Vagina (tissue), 2 donors: ENCODE data around the gene TRMT61A. TPM values are rescaled to one million over a fixed set of nuclear protein-coding genes. Genes with fewer than 3 reads are reported as not detected.
"Not testable (repeated sequence)": the region's sequence is repeated elsewhere in the genome, so short reads cannot be mapped to it uniquely, and the experiment has no call there.

Experiments used
- DNase-seq, 2 donors: peaks; one replicate each; pipeline ENCODE4 v3.0.0-alpha.2; 2017; ENCODE audit errors: extremely low spot score in 2 of 2
- H3K27ac ChIP-seq: fragments of 200-600 bp; sonication (generic); one replicate; pipeline ENCODE4 v1.5.1; 2019
- H3K27me3 ChIP-seq: fragments of 200-600 bp; sonication (generic); one replicate; pipeline ENCODE4 v1.5.1; 2019
- H3K36me3 ChIP-seq, 2 donors: fragments of 200-600 bp; sonication (generic); one replicate each; pipeline ENCODE4 v1.5.1; 2017 to 2019
- H3K4me1 ChIP-seq: fragments of 200-600 bp; sonication (generic); one replicate; pipeline ENCODE4 v1.5.1; 2019
- H3K4me3 ChIP-seq, 2 donors: fragments of 200-600 bp; sonication (generic); 1 replicate in 1 of 2; 2 replicates in 1 of 2; pipeline ENCODE4 v1.5.1; 2016 to 2019
- H3K9me3 ChIP-seq: fragments of 200-600 bp; sonication (generic); one replicate; pipeline ENCODE4 v1.5.1; 2019
- POLR2A ChIP-seq, 2 donors: fragments of 450-650 bp; IDR thresholded peaks; one replicate each; pipeline ENCODE4 v1.6.1; 2017; ENCODE audit warnings: antibody characterized with exemption in 2 of 2, mild to moderate bottlenecking in 2 of 2, moderate library complexity in 2 of 2
- POLR2AphosphoS5 ChIP-seq, 2 donors: sonication (generic); formaldehyde crosslinking; IDR thresholded peaks; one replicate each; pipeline ENCODE4 v1.9.0; 2017; ENCODE audit warnings: antibody characterized with exemption in 2 of 2, mild to moderate bottlenecking in 2 of 2, low read depth in 1 of 2; ENCODE audit not compliant: insufficient read depth in 1 of 2
- intact Hi-C: fragments of 100-400 bp; cut with DNase I; formaldehyde crosslinking; loops from one replicate; pipeline ENCODE4 v1.15.1; 2023
- total RNA-seq: library from RNA; depleted of rRNA; stranded (reverse); fragments of >200 nt; gene quantifications from one replicate; pipeline ENCODE4 v1.2.3, GENCODE V29; 2016
- TF ChIP-seq, protein P1 (sequence below), 3 experiments: fragments of 450-650 bp in 2 of 3; fragments of 200-600 bp in 1 of 3; sonication (generic) in 1 of 3; IDR thresholded peaks; one replicate each; pipeline ENCODE4 v1.5.1; 2017 to 2019; ENCODE audit warnings: antibody characterized with exemption in 3 of 3, mild to moderate bottlenecking in 2 of 3, moderate library complexity in 2 of 3

TRMT61A gene
- total RNA-seq, 1 donor from 2014 or later, result 17.7 TPM

DNA sequence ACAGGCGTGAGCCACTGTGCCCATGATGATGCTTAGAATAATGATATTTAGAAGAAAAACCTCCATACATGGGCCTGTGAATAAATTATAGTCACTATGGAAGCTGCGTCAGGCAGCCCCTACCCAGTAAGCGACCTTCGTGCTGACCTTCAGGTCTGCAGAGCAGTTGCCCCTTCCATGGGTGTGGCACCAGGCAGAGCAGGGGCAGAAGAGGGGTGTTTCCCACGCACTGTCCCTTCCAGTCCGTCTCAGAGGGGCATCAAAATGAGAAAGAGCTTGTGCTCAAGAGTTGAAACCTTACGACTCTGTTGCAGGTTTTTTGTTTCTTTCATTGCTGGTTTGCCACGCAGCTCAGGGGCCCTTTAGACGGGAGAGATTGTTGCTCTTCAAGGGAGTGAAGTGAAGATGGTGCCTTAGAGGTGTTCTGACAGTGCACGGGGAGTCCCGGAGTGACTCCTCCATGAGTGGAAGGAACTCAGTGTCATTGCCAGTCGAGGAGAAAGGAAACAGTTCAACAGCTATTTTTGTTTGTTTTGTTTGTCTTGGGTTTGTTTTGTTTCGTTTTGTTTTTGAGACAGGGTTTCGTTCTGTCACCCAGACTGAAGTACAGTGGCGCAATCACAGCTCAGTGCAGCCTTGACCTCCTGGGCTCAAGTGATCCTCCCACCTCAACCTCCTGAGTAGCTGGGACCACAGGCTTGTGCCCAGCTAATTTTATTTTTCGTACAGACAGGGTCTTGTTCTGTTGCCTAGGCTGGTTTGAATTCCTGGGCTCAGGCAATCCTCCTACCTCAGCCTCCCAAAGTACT is 20.3 kb upstream of the TRMT61A start:
- TF ChIP-seq POLR2A (IDR thresholded peaks at IDR 0.05) (no peak), POLR2AphosphoS5 (IDR thresholded peaks at IDR 0.05; ENCODE audit: insufficient read depth in 1 of 2, low read depth in 1 of 2) (no peak)
- TF ChIP-seq, protein P1, sequence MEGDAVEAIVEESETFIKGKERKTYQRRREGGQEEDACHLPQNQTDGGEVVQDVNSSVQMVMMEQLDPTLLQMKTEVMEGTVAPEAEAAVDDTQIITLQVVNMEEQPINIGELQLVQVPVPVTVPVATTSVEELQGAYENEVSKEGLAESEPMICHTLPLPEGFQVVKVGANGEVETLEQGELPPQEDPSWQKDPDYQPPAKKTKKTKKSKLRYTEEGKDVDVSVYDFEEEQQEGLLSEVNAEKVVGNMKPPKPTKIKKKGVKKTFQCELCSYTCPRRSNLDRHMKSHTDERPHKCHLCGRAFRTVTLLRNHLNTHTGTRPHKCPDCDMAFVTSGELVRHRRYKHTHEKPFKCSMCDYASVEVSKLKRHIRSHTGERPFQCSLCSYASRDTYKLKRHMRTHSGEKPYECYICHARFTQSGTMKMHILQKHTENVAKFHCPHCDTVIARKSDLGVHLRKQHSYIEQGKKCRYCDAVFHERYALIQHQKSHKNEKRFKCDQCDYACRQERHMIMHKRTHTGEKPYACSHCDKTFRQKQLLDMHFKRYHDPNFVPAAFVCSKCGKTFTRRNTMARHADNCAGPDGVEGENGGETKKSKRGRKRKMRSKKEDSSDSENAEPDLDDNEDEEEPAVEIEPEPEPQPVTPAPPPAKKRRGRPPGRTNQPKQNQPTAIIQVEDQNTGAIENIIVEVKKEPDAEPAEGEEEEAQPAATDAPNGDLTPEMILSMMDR (IDR thresholded peaks at IDR 0.05), result no peak
- no peak for DNase-seq
- Histone ChIP-seq H3K36me3 (peaks cover 0 to 19% of the 10 kb centered on the region in 2 donors), H3K27ac (no peak overlapping the region), H3K9me3 (no peaks in the 10 kb centered on the region), H3K4me1 (peaks cover 15% of the 10 kb centered on the region), H3K4me3 (no peak overlapping the region), H3K27me3 (no peaks in the 10 kb centered on the region)
- intact Hi-C loops, result no loop called here

DNA sequence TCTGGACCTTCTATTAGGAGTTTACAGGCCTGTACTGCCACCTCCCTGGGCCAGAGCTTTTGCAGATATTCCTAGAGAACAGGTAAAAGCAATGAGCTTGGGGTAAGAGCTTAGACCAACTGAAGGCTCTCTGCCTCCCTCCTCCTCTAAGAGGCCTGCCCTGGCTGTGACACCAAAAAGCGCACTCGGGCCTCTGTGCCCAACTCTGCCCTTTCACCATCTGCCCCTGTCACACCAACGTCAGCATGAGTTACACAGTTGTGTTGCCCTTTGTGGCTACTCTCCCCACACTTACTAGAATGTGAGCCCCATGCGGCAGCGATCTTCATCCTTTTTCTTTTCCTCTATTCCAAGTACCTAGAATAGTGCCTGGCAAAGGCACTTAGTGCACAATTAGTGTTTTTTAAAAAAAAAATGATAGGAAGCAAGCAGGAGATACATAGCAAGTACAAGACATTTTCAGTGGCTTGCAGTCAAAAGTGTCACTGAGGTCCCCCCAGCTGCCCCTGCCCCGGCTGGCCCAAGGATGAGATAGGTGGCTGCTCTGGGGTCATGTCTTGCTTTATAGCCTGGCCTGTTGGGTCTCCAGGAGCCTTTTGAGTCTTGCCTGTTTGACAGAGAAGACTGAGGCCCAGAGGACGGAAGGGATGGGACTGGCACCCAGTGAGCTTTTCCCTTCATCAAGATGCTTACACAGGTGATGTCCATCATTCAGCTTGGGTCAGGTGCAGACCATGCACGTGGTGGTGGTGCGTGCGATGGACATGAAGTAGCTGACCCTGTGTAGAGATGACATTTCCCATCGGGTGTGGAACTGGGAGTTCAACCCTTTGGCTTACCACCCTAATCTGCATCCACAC is 18.9 kb upstream of the TRMT61A start:
- intact Hi-C loops, result no loop called here
- TF ChIP-seq, protein P1 (IDR thresholded peaks at IDR 0.05), result no peak
- TF ChIP-seq POLR2AphosphoS5 (IDR thresholded peaks at IDR 0.05; ENCODE audit: insufficient read depth in 1 of 2, low read depth in 1 of 2), result no peak
- peaks cover 0 to 5% of the 10 kb centered on the region in 2 donors for H3K36me3 ChIP-seq

DNA sequence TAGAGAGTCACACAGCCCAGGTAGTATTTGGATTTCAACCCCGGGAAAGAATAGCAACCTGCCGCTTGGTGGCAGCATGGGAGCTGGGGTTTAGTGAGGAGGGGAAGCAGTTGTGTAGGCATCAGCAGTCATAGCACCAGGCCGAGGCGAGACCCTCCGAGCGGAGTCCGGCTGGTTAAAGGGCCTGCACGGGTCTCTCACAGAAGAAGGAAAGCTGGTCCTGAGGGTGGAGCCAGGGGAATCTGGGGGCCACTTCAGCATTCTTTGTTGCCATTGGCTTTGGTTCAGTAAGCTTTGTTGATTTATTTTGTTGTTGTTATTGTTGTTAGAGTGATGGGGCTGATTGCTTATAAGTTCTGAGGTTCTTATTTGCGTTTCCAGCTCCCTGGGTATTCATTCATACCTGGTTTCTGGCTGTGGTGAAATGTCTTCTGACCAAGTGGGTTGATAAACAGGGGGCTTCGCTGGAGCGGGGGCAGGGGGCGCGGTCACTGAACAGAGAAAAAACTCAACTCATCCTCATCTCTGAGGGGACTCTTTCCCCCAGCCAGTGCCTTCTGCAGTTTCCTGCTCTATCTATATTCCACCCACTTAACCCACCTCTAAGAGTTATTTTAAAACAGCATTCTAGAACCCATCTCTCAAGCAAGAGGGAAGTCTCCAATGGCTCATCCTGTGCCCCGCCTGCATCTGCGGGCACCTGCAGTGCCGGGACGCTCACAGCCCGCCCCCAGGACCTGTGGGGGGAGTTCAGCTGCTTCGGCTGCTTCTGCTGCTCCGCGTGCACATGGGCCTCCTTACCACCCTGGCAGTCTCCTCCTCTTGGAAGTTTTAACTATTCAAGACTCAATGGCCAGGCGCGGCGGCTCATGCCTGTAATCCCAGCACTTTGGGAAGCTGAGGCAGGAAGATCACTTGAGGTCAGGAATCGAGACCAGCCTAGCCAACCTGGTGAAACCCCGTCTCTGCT is 18.0 kb upstream of the TRMT61A start:
- Histone ChIP-seq H3K9me3 (no peaks in the 10 kb centered on the region), H3K27ac (no peak overlapping the region), H3K4me3 (no peak overlapping the region), H3K27me3 (no peaks in the 10 kb centered on the region), H3K4me1 (peaks cover 26% of the 10 kb centered on the region), H3K36me3 (no peaks in the 10 kb centered on the region)
- DNase-seq, result no peak
- intact Hi-C loops, result no loop called here
- TF ChIP-seq POLR2A (IDR thresholded peaks at IDR 0.05), result no peak
- TF ChIP-seq POLR2AphosphoS5 (IDR thresholded peaks at IDR 0.05; ENCODE audit: insufficient read depth in 1 of 2, low read depth in 1 of 2), result no peak
- TF ChIP-seq, protein P1 (IDR thresholded peaks at IDR 0.05), result no peak

More for the DNA sequence above, 18.9 kb upstream of the TRMT61A start:
- no peak overlapping the region for H3K27ac ChIP-seq
- no peaks in the 10 kb centered on the region for H3K27me3 ChIP-seq
- H3K9me3 ChIP-seq, result no peaks in the 10 kb centered on the region
- DNase-seq, result no peak
- H3K4me3 ChIP-seq, result no peak overlapping the region
- peaks cover 26% of the 10 kb centered on the region for H3K4me1 ChIP-seq

- H3K36me3 ChIP-seq, intact Hi-C loops, H3K27me3 ChIP-seq, DNase-seq, H3K9me3 ChIP-seq, H3K4me3 ChIP-seq: not testable (repeated sequence)
- peaks cover 26% of the 10 kb centered on the region for H3K4me1 ChIP-seq
- H3K27ac ChIP-seq, result peak overlapping the region; percentile 69
Observed at GRCh38 chr14:103512180-103512579, 16.8 kb upstream of the TRMT61A start.
